Neuron (in vitro differentiated cells): ENCODE measurements around the gene PGP.
"Not testable (repeated sequence)": the region's sequence is repeated elsewhere in the genome, so short reads cannot be mapped to it uniquely, and the experiment has no call there.

ENCODE experiments used
- H2AFZ ChIP-seq: one replicate; pipeline ENCODE4 v1.6.1; 2013; ENCODE audit warnings: low read depth, mild to moderate bottlenecking, inconsistent platforms, low read length, moderate library complexity
- H3K27me3 ChIP-seq: one replicate; pipeline ENCODE4 v1.6.1; 2013; ENCODE audit warnings: low read length; ENCODE audit not compliant: insufficient read depth
- H3K36me3 ChIP-seq: one replicate; pipeline ENCODE4 v1.6.1; 2013; ENCODE audit warnings: low read length; ENCODE audit not compliant: insufficient read depth
- H3K4me1 ChIP-seq: one replicate; pipeline ENCODE4 v1.6.1; 2013; ENCODE audit warnings: low read length; ENCODE audit not compliant: insufficient read depth
- H3K4me3 ChIP-seq: 2 replicates; pipeline ENCODE4 v1.5.1; 2013; ENCODE audit warnings: mild to moderate bottlenecking, low read length, moderate library complexity
- H3K9me3 ChIP-seq: one replicate; pipeline ENCODE4 v1.6.1; 2013; ENCODE audit warnings: low read length

Gene PGP

DNA sequence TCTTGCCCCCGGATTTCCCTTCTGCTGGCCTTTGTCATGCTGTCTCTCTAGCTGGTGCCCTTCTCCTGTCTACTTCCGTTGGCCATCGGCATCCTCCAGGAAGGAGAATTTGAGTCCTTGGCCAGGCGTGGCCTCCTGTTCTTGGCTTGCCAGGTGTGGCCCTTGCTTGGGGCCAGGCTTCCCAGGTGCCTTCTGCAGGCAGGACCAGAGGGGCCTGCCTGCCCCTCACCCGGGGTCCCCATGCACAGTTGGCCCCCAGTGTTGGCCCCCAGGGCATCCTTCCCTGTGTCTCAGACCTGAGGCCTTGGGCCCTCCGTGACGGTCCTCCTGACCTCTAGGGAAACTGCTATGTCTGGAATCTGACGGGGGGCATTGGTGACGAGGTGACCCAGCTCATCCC is 6.8 kb downstream of the PGP start:
- no peak overlapping the region for H2AFZ ChIP-seq
- H3K9me3 ChIP-seq: no peaks in the 10 kb centered on the region
- peaks cover 18% of the 10 kb centered on the region for H3K4me1 ChIP-seq
- no peak overlapping the region for H3K4me3 ChIP-seq
- no peaks in the 10 kb centered on the region for H3K27me3 ChIP-seq
- peaks cover 47% of the 10 kb centered on the region for H3K36me3 ChIP-seq

DNA sequence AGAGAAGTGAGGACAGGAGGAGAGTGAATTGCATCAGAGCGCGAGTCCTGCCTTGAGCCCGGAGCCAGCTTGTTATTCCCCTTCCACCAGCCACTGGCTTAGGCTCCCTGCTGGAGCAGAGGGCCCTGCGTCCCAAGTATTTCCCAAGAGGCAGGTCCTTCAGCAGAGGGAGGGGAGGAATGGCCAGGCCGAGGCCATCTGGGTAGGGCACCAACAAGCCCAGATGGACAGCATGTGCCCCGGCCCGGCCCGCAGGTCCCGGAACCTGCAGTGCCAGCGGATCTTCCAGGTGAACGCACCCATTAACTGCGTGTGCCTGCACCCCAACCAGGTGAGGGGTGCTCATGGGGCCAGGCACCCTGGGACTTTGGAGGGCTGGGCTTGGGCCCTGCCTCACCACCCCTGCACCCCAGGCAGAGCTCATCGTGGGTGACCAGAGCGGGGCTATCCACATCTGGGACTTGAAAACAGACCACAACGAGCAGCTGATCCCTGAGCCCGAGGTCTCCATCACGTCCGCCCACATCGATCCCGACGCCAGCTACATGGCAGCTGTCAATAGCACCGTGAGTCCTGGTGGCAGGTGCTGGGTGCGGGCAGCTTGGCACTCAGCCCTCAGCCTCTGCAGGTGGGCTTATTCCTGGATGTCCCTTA is 7.7 kb downstream of the PGP start:
- no peak overlapping the region for H3K4me3 ChIP-seq
- H3K27me3 ChIP-seq: no peaks in the 10 kb centered on the region
- H2AFZ ChIP-seq: no peak overlapping the region
- H3K9me3 ChIP-seq: no peaks in the 10 kb centered on the region
- H3K36me3 ChIP-seq: peaks cover 37% of the 10 kb centered on the region
- H3K4me1 ChIP-seq: peaks cover 11% of the 10 kb centered on the region

GRCh38 chr16:2206420-2206779 is 8.2 kb downstream of the PGP start:
- Histone ChIP-seq H3K4me3 (peak overlapping the region; percentile 85), H3K4me1 (peaks cover 11% of the 10 kb centered on the region), H3K9me3 (no peaks in the 10 kb centered on the region), H3K36me3 (peaks cover 33% of the 10 kb centered on the region), H3K27me3 (no peaks in the 10 kb centered on the region), H2AFZ (no peak overlapping the region)

- no peaks in the 10 kb centered on the region for H3K9me3 ChIP-seq
- peaks cover 11% of the 10 kb centered on the region for H3K4me1 ChIP-seq
- H3K27me3 ChIP-seq: no peaks in the 10 kb centered on the region
- peak overlapping the region; percentile 11 for H2AFZ ChIP-seq
- peaks cover 33% of the 10 kb centered on the region for H3K36me3 ChIP-seq
- peak overlapping the region; percentile 85 for H3K4me3 ChIP-seq
These were observed 8.7 kb downstream of the PGP start for GRCh38 chr16:2205967-2206313.

GRCh38 chr16:2205104-2205966 is 9.3 kb downstream of the PGP start, which contains the start of gene MLST8:
Gene MLST8 (plus strand): TSS chr16:2205454. CDS start chr16:2206086, 632 bp downstream.
- Histone ChIP-seq H3K9me3 (no peaks in the 10 kb centered on the region), H3K4me1 (peaks cover 11% of the 10 kb centered on the region), H3K27me3 (no peaks in the 10 kb centered on the region), H3K4me3 (peak within 1 kb of the TSS; percentile 85), H2AFZ (peak within 1 kb of the TSS; percentile 11), H3K36me3 (peaks cover 26% of the 10 kb centered on the region)

- Histone ChIP-seq H3K36me3 (peaks cover 26% of the 10 kb centered on the region), H3K4me1 (peaks cover 11% of the 10 kb centered on the region), H3K4me3 (peak overlapping the region; percentile 85), H2AFZ (peak overlapping the region; percentile 11), H3K9me3 (no peaks in the 10 kb centered on the region), H3K27me3 (no peaks in the 10 kb centered on the region)
These were observed 10.1 kb downstream of the PGP start for GRCh38 chr16:2204416-2205103.

DNA sequence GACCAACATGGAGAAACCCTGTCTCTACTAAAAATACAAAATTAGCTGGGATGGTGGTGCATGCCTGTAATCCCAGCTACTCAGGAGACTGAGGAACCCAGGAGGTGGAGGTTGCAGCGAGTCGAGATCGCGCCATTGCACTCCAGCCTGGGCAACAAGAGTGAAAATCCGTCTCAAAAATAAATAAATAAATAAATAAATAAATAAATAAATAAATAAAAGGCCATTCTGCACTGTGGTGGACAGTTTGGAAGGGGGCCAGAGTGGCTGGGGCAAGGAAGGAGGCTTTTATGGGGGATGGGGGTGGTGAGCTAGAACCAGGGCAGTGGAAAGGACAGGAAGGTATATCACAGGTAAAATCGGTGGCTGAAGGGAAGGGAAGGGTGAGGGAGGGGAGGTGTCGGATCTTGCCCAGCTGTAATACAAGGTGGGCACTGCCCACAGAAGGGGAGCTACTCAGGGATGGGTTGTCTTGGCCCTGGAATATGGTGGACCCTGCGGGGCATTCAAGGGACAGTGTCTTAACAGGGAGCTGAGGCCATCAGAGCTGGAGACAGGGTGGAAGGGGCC is 11.4 kb downstream of the PGP start:
- H3K27me3 ChIP-seq, H2AFZ ChIP-seq, H3K4me3 ChIP-seq, H3K9me3 ChIP-seq: not testable (repeated sequence)
- H3K36me3 ChIP-seq: peaks cover 15% of the 10 kb centered on the region
- peaks cover 11% of the 10 kb centered on the region for H3K4me1 ChIP-seq

- H3K9me3 ChIP-seq: no peaks in the 10 kb centered on the region
- no peaks in the 10 kb centered on the region for H3K27me3 ChIP-seq
- H3K4me3 ChIP-seq: no peak overlapping the region
- no peak overlapping the region for H2AFZ ChIP-seq
- no peaks in the 10 kb centered on the region for H3K36me3 ChIP-seq
- H3K4me1 ChIP-seq: peaks cover 9% of the 10 kb centered on the region
These were observed 14.3 kb downstream of the PGP start for GRCh38 chr16:2200313-2200712.

DNA sequence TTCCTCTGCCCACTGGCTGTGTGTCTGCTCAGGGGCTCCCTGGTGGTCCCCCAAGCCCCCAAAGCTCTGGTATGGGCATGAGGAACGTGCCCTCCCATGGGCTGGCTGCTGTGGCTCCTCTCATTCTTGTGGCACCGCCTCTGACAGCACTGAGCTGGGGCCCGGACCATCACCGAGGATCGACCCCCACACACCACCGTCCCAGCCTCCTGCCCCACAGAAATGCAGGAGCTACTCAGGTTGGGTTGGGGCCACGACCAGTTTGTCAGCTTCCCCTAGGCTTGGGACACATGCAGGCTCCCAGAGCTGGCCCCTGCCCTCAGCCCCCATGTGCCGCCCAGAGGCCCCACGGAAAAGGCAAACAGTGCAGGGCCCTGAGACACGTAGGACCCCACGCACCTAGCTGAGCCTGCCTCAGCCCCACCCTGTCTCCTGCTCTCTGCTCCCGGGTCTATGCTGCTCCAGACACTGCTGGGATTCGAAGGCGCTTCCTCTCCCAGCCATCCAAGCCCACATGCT is 15.0 kb downstream of the PGP start:
- H3K27me3 ChIP-seq: no peaks in the 10 kb centered on the region
- peaks cover 13% of the 10 kb centered on the region for H3K4me1 ChIP-seq
- no peaks in the 10 kb centered on the region for H3K36me3 ChIP-seq
- H2AFZ ChIP-seq: no peak overlapping the region
- no peak overlapping the region for H3K4me3 ChIP-seq
- no peaks in the 10 kb centered on the region for H3K9me3 ChIP-seq

DNA sequence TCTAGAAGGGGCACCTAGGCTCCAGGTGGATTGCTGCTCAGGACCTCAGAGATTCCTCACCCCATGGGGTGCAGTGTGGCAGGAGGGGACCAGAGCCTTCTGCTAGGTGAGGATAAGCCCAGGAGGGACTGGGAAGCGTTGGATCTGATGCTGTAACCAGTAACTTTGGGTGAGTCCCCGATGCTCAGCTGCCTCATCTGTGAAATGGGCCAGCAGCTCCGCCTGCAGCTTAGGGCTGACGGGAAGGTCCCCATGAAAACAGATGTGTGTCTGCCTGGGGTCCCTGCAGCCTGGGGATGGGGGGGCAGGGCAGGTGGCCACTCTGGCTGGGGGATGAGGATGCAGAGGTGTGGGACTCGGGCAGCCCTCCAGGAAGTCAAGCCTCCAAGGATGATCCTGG is 15.5 kb downstream of the PGP start:
- Histone ChIP-seq H3K4me1 (peaks cover 16% of the 10 kb centered on the region), H3K4me3 (no peak overlapping the region), H3K27me3 (no peaks in the 10 kb centered on the region), H3K9me3 (no peaks in the 10 kb centered on the region), H2AFZ (no peak overlapping the region), H3K36me3 (no peaks in the 10 kb centered on the region)

- peaks cover 19% of the 10 kb centered on the region for H3K4me1 ChIP-seq
- no peaks in the 10 kb centered on the region for H3K36me3 ChIP-seq
- no peak overlapping the region for H2AFZ ChIP-seq
- H3K27me3 ChIP-seq: no peaks in the 10 kb centered on the region
- H3K9me3 ChIP-seq: no peaks in the 10 kb centered on the region
- H3K4me3 ChIP-seq: no peak overlapping the region
These were observed 16.4 kb downstream of the PGP start for GRCh38 chr16:2198283-2198682.

DNA sequence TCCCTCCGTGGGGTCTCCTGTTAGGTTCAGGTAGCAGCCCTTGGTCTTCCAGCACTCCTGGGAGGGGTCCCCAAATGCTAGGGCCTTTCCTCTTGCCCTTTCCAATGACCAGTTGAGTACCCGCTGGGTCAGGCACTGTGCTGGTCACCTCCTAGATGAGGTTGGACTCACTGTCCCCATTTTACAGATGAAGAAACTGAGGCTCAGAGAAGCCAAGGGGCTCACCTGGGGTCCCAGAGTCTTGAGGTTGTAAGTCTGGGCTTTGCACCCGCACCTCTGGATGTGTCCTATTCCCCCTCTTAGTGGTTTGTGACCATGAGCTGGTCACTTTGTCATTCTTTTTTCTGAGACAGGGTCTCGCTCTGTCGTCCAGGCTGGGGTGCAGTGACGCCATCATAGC is 16.9 kb downstream of the PGP start:
- Histone ChIP-seq H3K27me3 (no peaks in the 10 kb centered on the region), H3K9me3 (no peaks in the 10 kb centered on the region), H3K4me3 (no peak overlapping the region), H3K36me3 (no peaks in the 10 kb centered on the region), H3K4me1 (peaks cover 19% of the 10 kb centered on the region), H2AFZ (no peak overlapping the region)
